Jurkat, Clone E6-1 (cell line): ENCODE results near the gene SYT12. TPM values are rescaled to one million over a fixed set of nuclear protein-coding genes. Genes with fewer than 3 reads are reported as not detected.
A peak's percentile ranks its signal among the peaks of the same experiment; 100 is the strongest.
"Not testable (repeated sequence)": the region's sequence is repeated elsewhere in the genome, so short reads cannot be mapped to it uniquely, and the experiment has no call there.

Source experiments
- DNase-seq: peaks from one replicate; pipeline ENCODE4 v3.0.0-alpha.2; 2011; ENCODE audit warnings: low read depth, low spot score
- H3K4me3 ChIP-seq: 2 replicates; pipeline ENCODE4 v1.5.1; 2011; ENCODE audit warnings: mild to moderate bottlenecking, low read length, control low read depth, moderate library complexity
- polyA plus RNA-seq: library from polyadenylated mRNA; unstranded; fragments of >200 nt; gene quantifications from one replicate; pipeline ENCODE4 v1.2.1, GENCODE V29; 2012; ENCODE audit warnings: missing spikeins; ENCODE audit not compliant: insufficient read length, insufficient read depth

The SYT12 gene, protein sequence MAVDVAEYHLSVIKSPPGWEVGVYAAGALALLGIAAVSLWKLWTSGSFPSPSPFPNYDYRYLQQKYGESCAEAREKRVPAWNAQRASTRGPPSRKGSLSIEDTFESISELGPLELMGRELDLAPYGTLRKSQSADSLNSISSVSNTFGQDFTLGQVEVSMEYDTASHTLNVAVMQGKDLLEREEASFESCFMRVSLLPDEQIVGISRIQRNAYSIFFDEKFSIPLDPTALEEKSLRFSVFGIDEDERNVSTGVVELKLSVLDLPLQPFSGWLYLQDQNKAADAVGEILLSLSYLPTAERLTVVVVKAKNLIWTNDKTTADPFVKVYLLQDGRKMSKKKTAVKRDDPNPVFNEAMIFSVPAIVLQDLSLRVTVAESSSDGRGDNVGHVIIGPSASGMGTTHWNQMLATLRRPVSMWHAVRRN
- polyA plus RNA-seq: not detected

DNA sequence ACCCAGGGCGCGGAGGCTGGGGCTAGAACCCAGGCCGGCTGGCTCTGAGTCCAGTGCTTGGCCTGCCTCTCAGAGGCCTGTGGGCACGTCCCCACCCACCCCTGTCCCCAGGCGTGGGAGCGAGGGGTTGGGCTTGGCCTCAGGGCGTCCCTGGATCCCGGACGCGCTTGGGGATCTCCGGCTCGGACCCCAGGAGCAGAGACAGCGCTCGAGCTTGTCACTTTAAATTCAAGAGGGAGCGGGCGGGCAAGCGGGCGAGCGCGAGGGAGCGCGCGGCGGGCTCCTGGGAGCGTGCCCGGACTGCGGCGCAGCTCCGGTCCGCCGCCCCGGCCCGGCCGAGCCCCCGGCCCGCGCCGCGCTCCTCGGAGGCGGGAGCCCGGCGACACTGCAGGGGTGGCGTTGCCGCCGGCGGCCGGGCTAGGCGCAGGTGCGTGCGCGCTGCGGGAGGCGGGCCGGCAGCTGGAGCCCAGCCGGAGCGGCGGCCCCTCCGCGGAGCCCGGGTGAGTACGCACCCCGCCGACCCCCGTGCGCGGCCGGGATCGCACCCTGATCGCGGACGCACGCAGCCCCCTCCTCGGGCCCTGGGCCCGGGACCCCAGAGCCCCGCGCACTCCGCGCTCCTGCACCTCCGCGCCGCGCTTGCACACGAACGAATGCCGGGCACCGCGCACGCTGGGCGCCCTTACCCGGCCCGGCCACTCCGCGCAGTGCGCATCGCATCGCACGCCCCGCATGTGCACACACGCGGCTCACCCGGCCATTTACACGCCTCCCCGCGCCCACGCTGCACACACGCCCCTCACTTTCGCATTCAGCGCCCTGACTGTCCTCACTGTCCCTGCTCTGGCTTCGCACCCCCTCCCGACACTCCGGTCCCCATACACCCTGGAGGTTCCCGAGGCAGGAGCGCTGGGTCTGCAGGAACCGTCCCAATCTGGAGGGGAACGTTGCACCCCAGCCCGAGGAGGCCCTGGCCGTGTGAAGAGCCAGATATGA is at the start of gene SYT12:
Gene SYT12, plus strand, starts transcription at position 174 of the 996 bp plus-strand sequence. CDS start 7,011 bp downstream, outside the sequence.
- DNase-seq: no peak
- no peak within 1 kb of the TSS for H3K4me3 ChIP-seq

DNA sequence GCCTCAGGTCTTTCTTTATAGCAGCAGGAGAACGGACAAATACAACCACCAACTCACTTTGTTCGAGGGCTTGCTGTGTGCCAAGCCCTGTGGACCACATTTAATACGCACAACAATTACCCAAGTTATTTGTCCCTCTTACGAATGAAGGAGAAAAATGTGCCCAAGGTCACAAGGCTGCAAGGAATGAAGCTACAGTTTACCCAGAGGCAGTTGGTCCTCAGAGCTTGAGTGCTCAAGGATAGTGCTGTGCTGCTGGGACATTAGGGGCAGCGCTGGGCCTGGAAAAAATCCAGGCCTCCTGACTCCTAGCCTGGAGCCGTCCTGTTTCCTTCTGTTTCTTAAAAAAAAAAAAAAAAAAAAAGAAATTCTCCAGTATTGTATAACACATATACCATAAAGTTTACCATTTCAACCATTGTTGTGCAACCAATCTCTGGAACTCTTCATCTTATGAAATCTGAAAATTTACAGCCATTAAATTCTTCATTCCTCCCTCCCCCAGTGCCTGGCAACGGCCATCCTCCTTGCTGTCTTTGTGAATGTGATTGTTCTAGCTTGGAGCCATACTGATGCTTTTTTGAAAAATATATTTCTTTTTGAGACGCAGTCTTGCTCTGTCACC is 48.9 kb upstream of the SYT12 start:
- no peak overlapping the region for H3K4me3 ChIP-seq
- no peak for DNase-seq

DNA sequence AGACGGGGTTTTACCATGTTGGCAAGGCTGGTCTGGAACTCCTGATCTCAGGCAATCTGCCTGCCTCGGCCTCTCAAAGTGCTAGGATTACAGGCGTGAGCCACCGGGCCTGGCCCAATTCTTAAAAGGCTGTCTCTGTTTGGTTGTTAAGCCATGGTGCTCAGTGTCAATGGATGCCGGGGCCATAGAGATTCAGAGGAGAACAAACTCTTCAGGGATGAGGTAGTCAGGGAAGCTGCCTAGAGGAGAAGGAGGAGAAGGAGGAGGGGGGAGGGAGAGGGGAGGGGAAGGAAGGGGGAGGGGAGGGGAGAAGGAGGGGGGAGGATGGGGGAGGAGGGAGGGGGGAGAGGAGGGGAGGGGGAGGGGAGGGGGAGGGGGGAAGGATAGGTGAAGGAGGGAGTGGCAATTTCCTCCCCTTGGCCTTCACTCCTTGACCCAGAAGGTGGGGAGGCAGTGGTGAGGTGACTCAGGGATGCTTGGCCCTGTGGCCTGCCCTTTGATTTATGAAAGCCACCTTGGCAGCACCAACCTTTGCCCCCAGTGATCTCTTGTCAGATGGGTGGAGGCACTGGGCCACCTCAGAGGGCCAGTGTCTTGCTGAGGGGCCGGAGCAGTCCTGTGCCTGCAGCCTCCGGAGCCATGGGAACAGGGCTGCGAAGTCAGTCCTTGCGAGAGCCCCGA is 48.1 kb upstream of the SYT12 start, which contains the start of gene C11orf86:
Gene C11orf86, plus strand, starts transcription at position 581 of the 681 bp plus-strand sequence. Its CDS starts 59 bp downstream, at position 640.
- no peak within 1 kb of the TSS for H3K4me3 ChIP-seq

DNA sequence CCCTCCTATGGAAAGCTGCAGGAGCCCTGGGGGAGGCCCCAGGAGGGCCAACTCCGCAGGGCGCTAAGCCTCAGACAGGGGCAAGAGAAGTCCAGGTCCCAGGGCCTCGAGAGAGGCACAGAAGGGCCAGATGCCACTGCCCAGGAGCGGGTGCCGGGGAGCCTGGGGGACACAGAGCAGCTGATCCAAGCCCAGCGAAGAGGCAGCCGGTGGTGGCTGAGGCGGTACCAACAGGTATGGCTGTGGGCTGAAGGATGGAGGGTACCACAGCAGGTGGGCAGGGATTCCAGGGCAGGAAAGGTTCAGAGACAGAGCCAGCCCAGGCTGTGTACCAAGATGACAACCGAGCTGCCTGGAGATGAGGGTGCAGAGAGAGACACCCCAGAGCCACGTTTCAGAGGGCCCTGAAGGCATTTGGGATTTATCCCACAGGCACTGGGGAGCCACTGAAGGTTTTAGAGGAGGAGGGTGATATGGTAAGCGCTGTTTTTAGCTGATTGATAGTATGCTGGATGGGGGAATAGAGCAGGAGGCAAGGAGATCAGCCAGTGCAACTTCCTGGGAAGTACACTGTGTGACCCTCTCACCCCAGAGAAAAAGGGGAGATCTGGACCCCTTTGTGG is 47.4 kb upstream of the SYT12 start:
- H3K4me3 ChIP-seq: no peak overlapping the region
- no peak for DNase-seq

More for the DNA sequence above, 48.1 kb upstream of the SYT12 start, which contains the start of gene C11orf86:
- DNase-seq: no peak

DNA sequence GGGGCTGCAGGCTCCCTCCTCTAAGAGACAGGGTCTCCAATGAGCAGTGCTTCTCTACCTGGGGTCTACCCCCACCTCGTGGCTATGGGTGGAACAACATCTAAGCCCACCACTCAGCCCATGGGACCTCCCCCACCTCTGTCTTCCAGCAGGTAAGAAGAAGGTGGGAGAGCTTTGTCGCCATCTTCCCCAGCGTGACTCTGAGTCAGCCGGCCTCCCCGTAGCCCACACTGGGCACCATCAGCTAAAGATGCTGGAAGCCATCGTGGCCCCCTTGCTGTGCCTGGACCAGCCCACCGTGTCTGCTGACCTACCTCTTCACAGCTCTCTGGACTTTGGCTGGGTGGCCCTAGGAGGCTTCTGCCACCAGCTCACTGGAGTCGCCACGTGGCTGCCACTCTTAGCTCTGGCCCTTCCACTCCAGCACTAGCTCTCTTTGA is 46.9 kb upstream of the SYT12 start:
- no peak overlapping the region for H3K4me3 ChIP-seq
- no peak for DNase-seq

DNA sequence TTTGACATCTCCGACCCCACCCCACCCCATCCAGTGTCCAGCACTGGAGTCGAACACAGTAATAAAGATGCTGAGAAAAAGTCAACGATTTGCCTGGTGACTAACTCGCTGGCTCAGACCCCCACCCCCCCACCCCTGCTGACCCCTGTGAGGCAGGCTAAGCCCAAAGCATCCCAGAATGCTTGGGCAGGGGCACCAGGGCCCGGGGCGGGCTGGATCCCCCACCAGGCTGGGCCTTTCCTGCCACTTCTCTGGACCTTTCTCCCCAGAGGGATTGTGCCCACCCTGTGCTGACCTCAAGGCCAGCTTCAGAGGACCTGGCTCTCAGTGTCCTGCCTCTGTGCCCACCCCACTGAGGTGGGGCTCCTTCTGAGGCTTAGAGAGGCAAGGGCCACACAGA is 46.0 kb upstream of the SYT12 start:
- no peak for DNase-seq

DNA sequence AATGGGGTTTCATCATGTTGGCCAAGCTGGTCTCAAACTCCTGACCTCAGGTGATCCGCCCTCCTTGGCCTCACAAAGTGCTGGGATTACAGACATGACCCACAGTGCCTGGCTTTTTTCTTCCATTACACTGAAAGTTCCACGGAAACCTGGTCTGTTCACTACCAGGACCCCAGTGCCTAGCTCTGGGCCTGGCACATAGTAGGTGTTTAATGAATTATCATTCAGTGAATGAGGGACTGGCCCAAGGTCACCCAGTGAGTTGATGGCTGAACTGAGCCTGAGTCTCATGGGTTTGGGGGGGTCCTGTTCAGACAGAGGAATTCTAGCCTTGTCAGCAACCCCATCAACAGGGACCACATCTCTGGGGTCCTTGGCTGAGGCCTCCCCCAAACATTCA is 44.7 kb upstream of the SYT12 start:
- no peak for DNase-seq
- H3K4me3 ChIP-seq: no peak overlapping the region

More for the DNA sequence above, 46.0 kb upstream of the SYT12 start:
- H3K4me3 ChIP-seq: no peak overlapping the region

DNA sequence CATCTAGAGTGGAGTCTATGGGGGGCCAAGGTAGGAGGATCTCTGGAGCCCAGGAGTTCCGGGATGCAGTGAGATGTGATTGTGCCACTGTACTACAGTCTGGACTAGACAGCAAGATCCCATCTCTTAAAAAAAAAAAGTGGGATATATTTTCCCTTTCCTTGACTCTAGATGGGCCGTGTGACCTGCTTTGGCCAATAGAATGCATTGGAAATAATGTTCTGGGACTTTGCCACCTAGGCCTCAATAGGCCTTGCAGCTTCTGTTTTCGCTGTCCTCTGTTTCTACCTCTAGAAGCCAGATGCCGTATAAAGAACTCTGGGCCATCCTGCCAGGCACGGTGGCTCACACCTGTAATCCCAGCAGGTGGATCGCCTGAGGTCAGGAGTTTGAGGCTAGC is 44.2 kb upstream of the SYT12 start:
- H3K4me3 ChIP-seq: no peak overlapping the region
- DNase-seq: no peak

DNA sequence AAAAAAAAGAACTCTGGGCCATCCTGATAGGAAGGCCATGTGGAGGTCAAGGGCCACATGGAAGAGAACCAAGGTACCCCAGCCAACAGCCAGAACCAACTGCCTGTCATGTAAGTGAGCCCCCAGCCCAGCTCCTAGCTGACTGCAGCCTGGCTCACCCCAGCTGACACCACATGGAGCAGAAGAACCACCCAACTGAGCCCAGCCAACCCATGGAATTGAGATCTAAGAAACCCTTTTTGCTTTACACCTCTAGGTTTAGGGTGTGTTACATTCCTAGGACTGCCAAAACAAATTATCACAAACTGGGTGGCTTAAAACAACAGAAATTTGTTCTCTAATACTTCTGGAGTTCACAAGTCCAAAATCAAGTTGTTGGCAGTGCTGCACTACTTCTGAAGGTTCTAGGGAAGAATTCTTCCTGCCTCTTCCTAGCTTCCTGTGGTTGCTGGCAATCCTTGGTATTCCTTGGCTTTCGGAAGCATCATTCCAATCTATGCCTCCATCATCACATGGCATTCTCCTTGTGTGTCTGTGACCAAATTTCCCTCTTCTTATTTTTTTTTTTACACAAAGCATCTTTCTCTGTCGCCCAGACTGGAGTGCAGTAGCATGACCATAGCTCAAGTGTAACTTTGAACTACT is 43.5 kb upstream of the SYT12 start:
- no peak overlapping the region for H3K4me3 ChIP-seq
- no peak for DNase-seq

DNA sequence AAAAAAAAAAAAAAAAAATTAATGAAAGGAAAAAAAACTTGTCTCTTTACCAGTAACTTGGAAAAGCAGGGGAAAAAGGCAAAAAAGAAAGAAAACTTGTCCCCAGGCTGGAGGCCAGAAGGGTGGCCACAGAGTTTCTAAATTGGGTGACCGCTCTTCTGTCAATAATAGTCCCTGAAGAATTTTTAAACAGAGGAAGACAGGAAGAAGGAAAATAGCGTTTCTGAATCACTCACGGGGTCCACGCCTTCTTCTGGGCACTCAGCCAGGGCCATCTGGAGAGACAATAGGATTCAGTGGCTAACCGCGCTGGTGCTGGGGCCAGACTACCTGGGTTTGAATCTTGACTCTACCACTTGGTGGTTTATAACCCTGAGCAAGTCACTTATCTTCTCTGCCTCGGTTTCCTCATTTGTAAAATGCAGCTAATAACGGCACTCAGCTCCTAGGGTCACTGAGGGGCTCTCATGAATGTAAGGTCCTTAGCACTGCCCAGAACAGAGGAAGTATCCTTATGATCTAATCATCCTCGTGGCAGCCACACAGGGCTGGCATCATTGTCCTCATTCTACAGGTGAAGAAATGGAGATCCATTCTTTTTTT is 40.9 kb upstream of the SYT12 start:
- H3K4me3 ChIP-seq: no peak overlapping the region
- peak; percentile 77 for DNase-seq

DNA sequence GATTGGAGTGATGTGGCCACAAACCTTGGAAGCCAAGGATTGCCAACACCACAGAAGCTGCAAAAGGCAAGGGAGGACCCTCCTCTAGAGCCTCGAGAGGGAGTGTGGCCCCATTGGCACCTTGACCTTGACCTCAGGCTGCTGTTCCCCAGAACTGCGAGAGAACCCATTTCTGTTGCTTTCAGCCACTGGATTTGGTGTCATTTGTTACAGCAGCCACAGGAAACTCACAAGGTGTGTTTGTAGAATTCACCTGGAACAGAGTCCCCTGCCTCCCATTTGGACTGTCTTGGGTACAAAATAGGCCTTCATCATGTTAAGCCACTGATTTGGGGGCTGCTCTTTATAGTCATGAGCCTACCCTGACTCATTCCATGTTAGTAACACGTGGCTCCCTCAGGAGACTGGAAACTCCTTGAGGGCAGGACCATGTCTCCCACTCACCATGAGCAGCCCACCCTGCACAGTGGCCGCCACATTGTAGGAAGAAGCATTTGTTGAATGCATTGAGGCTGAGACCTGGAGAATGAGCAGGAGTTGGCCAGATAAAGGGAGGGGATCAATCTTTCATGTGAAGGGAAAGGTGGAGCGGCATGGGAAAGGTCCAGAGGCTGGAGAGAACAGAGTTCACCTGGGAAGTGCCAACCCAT is 39.5 kb upstream of the SYT12 start:
- H3K4me3 ChIP-seq: no peak overlapping the region
- no peak for DNase-seq

DNA sequence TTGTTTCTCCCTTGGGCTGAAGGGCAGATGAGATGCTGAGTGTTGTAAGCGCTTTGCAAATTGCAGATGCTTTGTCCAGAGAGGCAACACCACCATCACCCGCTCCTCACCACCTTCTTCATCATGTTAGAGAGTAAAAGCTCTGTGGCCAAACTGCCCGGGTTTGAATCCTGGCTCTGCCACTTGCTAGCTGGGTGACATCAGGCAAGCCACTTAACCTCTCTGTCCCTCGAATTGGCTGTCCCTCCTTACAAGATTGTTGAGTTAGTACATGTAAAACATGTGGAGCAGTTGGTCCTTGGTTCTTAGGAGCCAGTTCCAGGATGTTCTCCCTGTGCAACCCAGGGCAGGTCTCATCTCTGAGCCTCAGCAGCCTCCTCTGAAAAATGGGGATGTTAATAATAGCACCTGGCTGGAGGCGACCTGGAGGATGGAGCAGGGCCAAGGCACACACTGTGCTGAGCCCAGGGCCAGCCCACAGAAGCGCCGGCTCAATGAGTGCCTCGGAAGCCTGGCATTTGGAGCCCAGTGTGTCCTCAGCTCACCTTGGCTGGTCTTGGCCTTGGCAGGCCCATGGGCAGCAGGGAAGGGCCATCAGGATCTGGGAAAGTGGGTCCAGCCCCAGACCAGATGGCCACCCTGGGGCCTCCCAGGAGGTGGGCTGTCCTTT is 37.3 kb upstream of the SYT12 start:
- no peak overlapping the region for H3K4me3 ChIP-seq
- DNase-seq: no peak

DNA sequence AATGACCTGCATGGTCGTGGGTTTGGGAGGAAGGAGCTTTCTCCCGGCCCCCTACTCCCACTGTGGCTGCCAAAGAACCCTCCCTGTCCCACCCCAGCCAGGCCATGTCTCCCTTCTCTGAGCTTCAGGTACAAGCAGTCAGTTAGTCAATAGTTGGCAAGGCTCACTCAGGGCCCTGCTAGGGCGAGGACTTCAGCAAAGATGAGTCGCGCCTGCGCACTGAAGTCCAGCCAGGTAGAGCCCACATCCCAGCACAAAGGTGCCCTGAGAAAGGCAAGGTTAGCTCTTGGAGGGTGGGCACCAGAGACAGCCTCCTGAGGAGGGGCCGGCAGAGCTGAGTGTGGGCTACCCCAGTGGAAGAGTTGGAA is 36.8 kb upstream of the SYT12 start:
- no peak overlapping the region for H3K4me3 ChIP-seq
- DNase-seq: no peak

DNA sequence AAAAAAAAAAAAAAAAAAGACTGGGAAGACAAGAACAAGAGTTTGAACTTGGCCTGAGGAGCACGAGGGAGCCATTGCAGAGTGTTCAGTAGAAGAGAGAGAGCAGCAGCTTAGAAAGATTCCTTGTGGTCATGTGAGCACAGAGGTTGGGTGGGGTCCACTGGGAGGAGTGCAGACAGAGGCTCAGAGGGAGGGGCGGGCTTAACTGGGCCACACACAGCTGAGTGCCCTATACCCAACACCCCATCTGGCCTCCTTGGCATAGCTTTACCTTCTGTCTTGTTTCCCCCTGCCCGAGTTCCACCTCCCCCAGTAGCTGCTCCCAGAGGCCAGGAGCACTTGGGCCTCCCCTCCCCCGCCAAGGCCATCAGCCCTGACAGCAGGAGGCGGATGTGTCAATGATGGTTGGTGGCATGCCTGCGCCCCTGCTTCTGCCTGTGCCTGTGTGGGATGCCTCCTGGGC is 35.7 kb upstream of the SYT12 start:
- H3K4me3 ChIP-seq: no peak overlapping the region
- no peak for DNase-seq

DNA sequence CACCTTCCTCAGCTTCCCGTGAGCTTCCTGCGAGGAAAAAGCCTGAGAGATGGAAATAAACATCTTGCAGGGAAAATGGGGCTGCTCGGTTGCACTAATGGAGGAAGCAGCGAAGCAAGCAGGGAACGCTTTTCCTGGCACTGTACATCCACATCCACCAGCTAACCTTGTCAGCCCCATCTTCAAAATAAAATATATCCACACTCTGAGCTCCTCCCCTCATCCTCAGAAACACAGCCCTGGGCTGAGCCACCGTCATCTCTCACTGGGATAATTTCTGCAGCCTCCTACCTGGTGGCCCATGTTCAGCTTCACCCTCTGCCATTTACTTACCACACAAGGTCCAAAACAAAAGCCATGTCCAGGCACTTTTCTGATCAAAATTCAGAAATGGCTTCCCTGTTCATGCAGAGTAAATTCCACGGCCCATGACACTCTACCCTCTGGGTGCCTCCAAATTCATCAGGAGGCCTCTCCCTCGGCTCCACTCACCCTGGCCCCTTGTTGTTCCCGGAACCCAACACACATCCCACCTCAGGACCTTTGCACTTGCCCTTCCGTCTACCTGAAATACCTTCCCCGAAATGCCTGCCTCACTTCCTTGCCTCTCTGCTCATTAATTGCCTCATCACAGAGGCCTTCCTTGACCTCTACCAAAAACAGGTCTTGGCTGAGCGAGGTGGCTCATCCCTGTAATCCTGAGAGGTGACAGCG is 34.9 kb upstream of the SYT12 start:
- no peak for DNase-seq

DNA sequence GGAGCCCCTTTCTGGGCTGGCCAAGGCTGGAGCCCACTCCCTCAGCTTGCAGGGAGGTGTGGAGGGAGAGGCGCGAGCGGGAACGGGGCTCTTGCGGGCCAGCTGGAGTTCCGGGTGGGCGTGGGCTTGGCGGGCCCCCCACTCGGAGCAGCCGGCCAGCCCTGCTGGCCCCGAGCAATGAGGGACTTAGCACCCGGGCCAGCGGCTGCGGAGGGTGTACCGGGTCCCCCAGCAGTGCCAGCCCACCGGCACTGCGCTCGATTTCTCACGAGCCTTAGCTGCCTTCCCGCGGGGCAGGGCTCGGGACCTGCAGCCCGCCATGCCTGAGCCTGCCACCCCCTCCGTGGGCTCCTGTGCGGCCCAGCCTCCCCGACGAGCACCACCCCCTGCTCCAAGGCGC is 34.2 kb upstream of the SYT12 start:
- not testable (repeated sequence) for H3K4me3 ChIP-seq, DNase-seq

More for the DNA sequence above, 34.9 kb upstream of the SYT12 start:
- no peak overlapping the region for H3K4me3 ChIP-seq
